Activated CD8-positive, alpha-beta T cell treated with anti-CD3 and anti-CD28 coated beads for 36 hours (primary cell): ENCODE measurements around the gene HSD17B3. TPM values are rescaled to one million over a fixed set of nuclear protein-coding genes. Genes with fewer than 3 reads are reported as not detected.
"Not testable (repeated sequence)": the region's sequence is repeated elsewhere in the genome, so short reads cannot be mapped to it uniquely, and the experiment has no call there.

ENCODE experiments used
- ATAC-seq: fragments of 200-7000 bp; cut with Tn5 transposase; one replicate; pipeline ENCODE4 v1.10.0; 2021; ENCODE audit warnings: mild to moderate bottlenecking, moderate library complexity
- CTCF ChIA-PET: fragments of 350-600 bp; sonication (Branson Sonifier 250); formaldehyde crosslinking; loops from one replicate; lab custom pipeline; 2021; ENCODE audit warnings: antibody characterized with exemption; lab: Charles Lee
- POLR2A ChIA-PET: fragments of 350-600 bp; sonication (Branson Sonifier 250); formaldehyde crosslinking; loops from one replicate; lab custom pipeline; 2021; ENCODE audit warnings: antibody characterized with exemption; lab: Charles Lee
- DNase-seq: peaks from one replicate; pipeline ENCODE4 v3.0.0-alpha.2; 2020
- H3K27ac Mint-ChIP-seq: one replicate; pipeline ENCODE4 v1.8.0; 2021; ENCODE audit warnings: mild to moderate bottlenecking, mixed read lengths
- H3K27me3 Mint-ChIP-seq: one replicate; pipeline ENCODE4 v1.8.0; 2021; ENCODE audit warnings: mixed read lengths
- H3K36me3 Mint-ChIP-seq: one replicate; pipeline ENCODE4 v1.8.0; 2021; ENCODE audit warnings: low read depth, mixed read lengths
- H3K4me1 Mint-ChIP-seq: one replicate; pipeline ENCODE4 v1.8.0; 2021; ENCODE audit warnings: low read depth, mixed read lengths
- H3K4me3 Mint-ChIP-seq: one replicate; pipeline ENCODE4 v1.8.0; 2021; ENCODE audit warnings: mild to moderate bottlenecking, moderate library complexity, mixed read lengths
- H3K9me3 Mint-ChIP-seq: one replicate; pipeline ENCODE4 v1.8.0; 2021; ENCODE audit warnings: mixed read lengths
- CTCF ChIP-seq: fragments of 200-600 bp; IDR thresholded peaks from one replicate; pipeline ENCODE4 v1.8.0; 2022; ENCODE audit warnings: antibody characterized with exemption, mild to moderate bottlenecking
- intact Hi-C: fragments of 100-400 bp; cut with micrococcal nuclease; formaldehyde crosslinking; loops from one replicate; pipeline ENCODE4 v1.10.0; 2022
- total RNA-seq, 2 experiments: library from RNA; stranded (reverse); gene quantifications; one replicate each; pipeline ENCODE4 v1.2.3, GENCODE V29; 2021

The HSD17B3 gene
- total RNA-seq, 2 experiments from 2014 or later, result not detected

- DNase-seq (no peak), ATAC-seq (no peak)
- peaks cover 22% of the 10 kb centered on the region for H3K9me3 Mint-ChIP-seq
- no peak overlapping the region for H3K4me3 Mint-ChIP-seq
- intact Hi-C loops, result no loop called here
- H3K27me3 Mint-ChIP-seq, result peaks cover 8% of the 10 kb centered on the region
- CTCF ChIA-PET, result interaction anchor here (1.7 to 2.5 kb wide), 2 partner anchors 7 to 77 kb away, joined by 7 to 8 read pairs; no protein-coding TSS in a partner anchor
- H3K36me3 Mint-ChIP-seq, result peaks cover 10% of the 10 kb centered on the region
- no peak for TF ChIP-seq CTCF
- POLR2A ChIA-PET, result interaction anchor here (0.7 kb wide), 1 partner anchor 9 kb away, joined by 3 read pairs; no protein-coding TSS in a partner anchor
- no peaks in the 10 kb centered on the region for H3K4me1 Mint-ChIP-seq
- H3K27ac Mint-ChIP-seq, result no peak overlapping the region
Observed at GRCh38 chr9:96309850-96310249, 7.9 kb upstream of the HSD17B3 start.

GRCh38 chr9:96306958-96307357 is 5.0 kb upstream of the HSD17B3 start:
- H3K27ac Mint-ChIP-seq, H3K4me1 Mint-ChIP-seq, POLR2A ChIA-PET, H3K36me3 Mint-ChIP-seq, intact Hi-C loops, H3K27me3 Mint-ChIP-seq, DNase-seq, H3K4me3 Mint-ChIP-seq, ATAC-seq: not testable (repeated sequence)
- H3K9me3 Mint-ChIP-seq, result peaks cover 11% of the 10 kb centered on the region
- CTCF ChIA-PET, result interaction anchor here (0.7 kb wide), 1 partner anchor 9 kb away, joined by 3 read pairs; no protein-coding TSS in a partner anchor

- POLR2A ChIA-PET, result no interaction called here
- H3K4me1 Mint-ChIP-seq, result no peaks in the 10 kb centered on the region
- intact Hi-C loops, result no loop called here
Observed at GRCh38 chr9:96305171-96305570, 3.2 kb upstream of the HSD17B3 start.

GRCh38 chr9:96304230-96304629 is 2.3 kb upstream of the HSD17B3 start:
- POLR2A ChIA-PET, result no interaction called here
- no peak for DNase-seq

More at GRCh38 chr9:96305171-96305570, 3.2 kb upstream of the HSD17B3 start:
- TF ChIP-seq CTCF, result no peak
- Mint-ChIP-seq H3K36me3 (no peaks in the 10 kb centered on the region), H3K9me3 (peaks cover 5% of the 10 kb centered on the region), H3K4me3 (no peak overlapping the region), H3K27ac (no peak overlapping the region), H3K27me3 (peaks cover 5% of the 10 kb centered on the region)
- CTCF ChIA-PET, result interaction anchor here (0.7 to 1.4 kb wide), 3 partner anchors 12 to 77 kb away, joined by 3 to 7 read pairs (median 5); no protein-coding TSS in a partner anchor
- DNase-seq (no peak), ATAC-seq (no peak)

GRCh38 chr9:96299823-96300222 is 2.2 kb downstream of the HSD17B3 start:
- H3K27me3 Mint-ChIP-seq, result peaks cover 3% of the 10 kb centered on the region
- ATAC-seq (no peak), DNase-seq (no peak)
- no peak overlapping the region for H3K27ac Mint-ChIP-seq
- peaks cover 5% of the 10 kb centered on the region for H3K9me3 Mint-ChIP-seq
- TF ChIP-seq CTCF, result no peak
- CTCF ChIA-PET, result interaction anchor here (1.0 to 1.7 kb wide), 2 partner anchors 27 to 68 kb away, joined by 4 read pairs; no protein-coding TSS in a partner anchor
- intact Hi-C loops, result no loop called here
- POLR2A ChIA-PET, result interaction anchor here (0.9 kb wide), 1 partner anchor 89 kb away, joined by 3 read pairs; no protein-coding TSS in a partner anchor
- peaks cover 4% of the 10 kb centered on the region for H3K36me3 Mint-ChIP-seq
- H3K4me1 Mint-ChIP-seq, result no peaks in the 10 kb centered on the region
- no peak overlapping the region for H3K4me3 Mint-ChIP-seq

More at GRCh38 chr9:96304230-96304629, 2.3 kb upstream of the HSD17B3 start:
- no peak overlapping the region for H3K27ac Mint-ChIP-seq
- intact Hi-C loops, result no loop called here
- no peak overlapping the region for H3K4me3 Mint-ChIP-seq
- peaks cover 5% of the 10 kb centered on the region for H3K9me3 Mint-ChIP-seq
- H3K27me3 Mint-ChIP-seq, result peaks cover 5% of the 10 kb centered on the region
- ATAC-seq, result no peak
- no peak for TF ChIP-seq CTCF
- CTCF ChIA-PET, result interaction anchor here (1.1 to 1.2 kb wide), 2 partner anchors 15 to 72 kb away, joined by 3 to 5 read pairs; no protein-coding TSS in a partner anchor
- no peaks in the 10 kb centered on the region for H3K4me1 Mint-ChIP-seq
- H3K36me3 Mint-ChIP-seq, result no peaks in the 10 kb centered on the region
